Spleen (tissue), 11 donors: Measurements from ENCODE around the gene MCCC1. TPM values are rescaled to one million over a fixed set of nuclear protein-coding genes. Genes with fewer than 3 reads are reported as not detected.

ENCODE experiments used
- DNase-seq: peaks from one replicate; pipeline ENCODE4 v3.0.0-alpha.2; 2020
- H3K27ac ChIP-seq, 8 donors: fragments of 200-600 bp; sonication (generic) in 7 of 8; 1 replicate in 4 of 8; 2 replicates in 4 of 8; pipeline versions ENCODE4 v1.5.0 to v1.8.0; 2016 to 2021; ENCODE audit warnings: inconsistent platforms in 4 of 8, mild to moderate bottlenecking in 4 of 8, moderate library complexity in 1 of 8
- H3K27me3 ChIP-seq, 7 donors: fragments of 200-600 bp; sonication (generic) in 6 of 7; replicated peaks in 1 of 7; 1 replicate in 4 of 7; 2 replicates in 3 of 7; pipeline versions ENCODE4 v1.5.0 to v1.8.0; 2016 to 2021; ENCODE audit warnings: inconsistent platforms in 3 of 7, mild to moderate bottlenecking in 1 of 7
- H3K36me3 ChIP-seq, 6 donors: fragments of 200-600 bp; sonication (generic) in 5 of 6; 1 replicate in 4 of 6; 2 replicates in 2 of 6; pipeline versions ENCODE4 v1.5.0 to v1.8.0; 2016 to 2021; ENCODE audit warnings: inconsistent platforms in 2 of 6
- H3K4me1 ChIP-seq, 6 donors: fragments of 200-600 bp; sonication (generic) in 5 of 6; 1 replicate in 3 of 6; 2 replicates in 3 of 6; pipeline versions ENCODE4 v1.5.0 to v1.8.0; 2016 to 2021; ENCODE audit warnings: inconsistent platforms in 3 of 6
- H3K4me3 ChIP-seq, 8 donors: fragments of 200-600 bp; sonication (generic) in 7 of 8; 1 replicate in 4 of 8; 2 replicates in 4 of 8; pipeline versions ENCODE4 v1.5.0 to v1.8.0; 2016 to 2021; ENCODE audit warnings: inconsistent platforms in 4 of 8, mild to moderate bottlenecking in 4 of 8, moderate library complexity in 2 of 8
- H3K9me3 ChIP-seq, 8 donors: fragments of 200-600 bp; sonication (generic) in 7 of 8; 1 replicate in 4 of 8; 2 replicates in 4 of 8; pipeline versions ENCODE4 v1.5.0 to v1.8.0; 2016 to 2021; ENCODE audit warnings: inconsistent platforms in 4 of 8
- CTCF ChIP-seq, 11 experiments: fragments of 200-600 bp in 7 of 11; fragments of 450-650 bp in 4 of 11; sonication (generic) in 4 of 11; IDR thresholded peaks in 8 of 11; conservative IDR thresholded peaks in 3 of 11; 1 replicate in 7 of 11; 2 replicates in 4 of 11; pipeline versions ENCODE4 v1.4.0 to v1.8.0; 2016 to 2021; ENCODE audit warnings: antibody characterized with exemption in 11 of 11, inconsistent platforms in 4 of 11, mild to moderate bottlenecking in 1 of 11
- POLR2A ChIP-seq, 3 donors: fragments of 450-650 bp; IDR thresholded peaks; one replicate each; pipeline ENCODE4 v1.5.1; 2017; ENCODE audit warnings: antibody characterized with exemption in 3 of 3, mild to moderate bottlenecking in 1 of 3
- POLR2AphosphoS5 ChIP-seq, 3 donors: sonication (generic); formaldehyde crosslinking; IDR thresholded peaks; one replicate each; pipeline ENCODE4 v1.5.1; 2017; ENCODE audit warnings: antibody characterized with exemption in 3 of 3
- WGBS, 5 donors: extraction: QIAGEN DNeasy Blood & Tissue Kit in 3 of 5; methylation state at CpG; one replicate each; pipeline versions ENCODE4 v1.1.5 to v1.1.7; 2013 to 2018; 5-methylcytosine and 5-hydroxymethylcytosine counted together
- intact Hi-C: fragments of 100-400 bp; cut with DNase I; formaldehyde crosslinking; loops from one replicate; pipeline ENCODE4 v1.15.0; 2023; ENCODE audit warnings: low total_unique reads
- polyA plus RNA-seq, 3 donors: library from polyadenylated mRNA; stranded (reverse); fragments of 200-250 nt; gene quantifications; one replicate each; pipeline ENCODE4 v1.2.1, GENCODE V29; 2013
- total RNA-seq, 7 donors: library from RNA; depleted of rRNA in 3 of 7; stranded (reverse); fragments of >200 nt in 3 of 7; fragmentation: NEBNext Ultra II Directional in 4 of 7; extraction: Animal tissue kit (Norgen Biotek cat#: 25700) in 4 of 7; gene quantifications; one replicate each; pipeline versions ENCODE4 v1.1.0 to v1.2.1, GENCODE V29; 2016 to 2021
- donor health status: healthy with polysubstance abuse.
- donor health status: DM: no; HTN: no; CAD: no; lungs with moderate emphysema.
- donor health status: DM: no; HTN: no; CAD: no.
- donor health status: Bipolar disorder and iron deficiency.
- donor health status: healthy.
- donor health status: DM: no; HTN: no; CAD: no.
- donor health status: DM: yes; HTN: yes; CAD: no.

Gene MCCC1
- total and polyA plus RNA-seq, 10 donors = 18.6 to 96.1 (median 28.7) TPM

GRCh38 chr3:183098536-183099025, 715 bp downstream of the MCCC1 start:
- Histone ChIP-seq H3K9me3 (no peaks in the 10 kb centered on the region), H3K4me1 (peaks cover 9 to 37% (median 24%) of the 10 kb centered on the region in 6 donors), H3K27me3 (no peaks in the 10 kb centered on the region), H3K27ac (peak overlapping the region; percentile 73 to 93 (median 88)), H3K4me3 (peak overlapping the region; percentile 86 to 99 (median 96)), H3K36me3 (peaks cover 0 to 16% (median 4%) of the 10 kb centered on the region in 6 donors)
- no peak for DNase-seq
- WGBS, 5 donors = 6 to 12% (median 7%) methylated on average over 8 of the region's 8 CpGs
- TF ChIP-seq CTCF (IDR thresholded peaks at IDR 0.05 in 8 of 11, conservative IDR thresholded peaks at IDR 0.05 in 3 of 11) (no peak), POLR2A (IDR thresholded peaks at IDR 0.05) (no peak), POLR2AphosphoS5 (IDR thresholded peaks at IDR 0.05) (no peak)
- intact Hi-C loops = no loop called here

GRCh38 chr3:183094711-183095110, 4.6 kb downstream of the MCCC1 start:
- Histone ChIP-seq H3K4me1 (peaks cover 5 to 30% (median 18%) of the 10 kb centered on the region in 6 donors), H3K27ac (no peak overlapping the region), H3K4me3 (no peak overlapping the region), H3K27me3 (no peaks in the 10 kb centered on the region), H3K36me3 (peaks cover 4 to 55% (median 33%) of the 10 kb centered on the region in 6 donors), H3K9me3 (no peaks in the 10 kb centered on the region)
- no peak for TF ChIP-seq CTCF (IDR thresholded peaks at IDR 0.05 in 8 of 11, conservative IDR thresholded peaks at IDR 0.05 in 3 of 11)
- no peak for TF ChIP-seq POLR2A (IDR thresholded peaks at IDR 0.05)
- TF ChIP-seq POLR2AphosphoS5 (IDR thresholded peaks at IDR 0.05) = no peak
- intact Hi-C loops = no loop called here
- DNase-seq = no peak
- WGBS, 5 donors = 82 to 93% (median 89%) methylated on average over 4 of the region's 4 CpGs

GRCh38 chr3:183092256-183092655, 7.0 kb downstream of the MCCC1 start:
- TF ChIP-seq CTCF (IDR thresholded peaks at IDR 0.05 in 8 of 11, conservative IDR thresholded peaks at IDR 0.05 in 3 of 11) = no peak
- intact Hi-C loops = no loop called here
- H3K4me1 ChIP-seq = peaks cover 0 to 9% (median under 1%) of the 10 kb centered on the region in 6 donors
- peaks cover 4 to 80% (median 43%) of the 10 kb centered on the region in 6 donors for H3K36me3 ChIP-seq
- no peaks in the 10 kb centered on the region for H3K9me3 ChIP-seq
- H3K4me3 ChIP-seq = no peak overlapping the region
- H3K27me3 ChIP-seq = no peaks in the 10 kb centered on the region
- H3K27ac ChIP-seq = no peak overlapping the region
- no peak for DNase-seq
- WGBS, 5 donors = 94 to 96% (median 95%) methylated on average over 8 of the region's 8 CpGs

DNA sequence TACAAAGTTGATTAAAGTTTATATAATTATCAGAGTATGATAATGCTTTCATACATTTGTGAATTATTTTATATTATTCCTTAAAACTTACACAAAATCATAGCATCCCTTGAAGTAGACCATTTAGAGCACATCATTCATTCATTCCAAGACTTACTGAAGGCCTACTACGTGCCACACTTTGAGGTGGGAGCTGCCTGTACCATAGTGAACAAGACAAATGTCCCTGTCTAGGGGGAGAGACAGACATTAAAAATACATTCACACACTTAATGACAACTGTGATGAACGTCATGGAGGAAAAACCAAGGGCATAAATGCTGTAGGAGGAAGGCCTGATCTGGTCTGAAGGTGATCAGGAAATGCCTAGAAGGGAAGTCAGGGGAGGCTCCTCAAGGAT, 12.1 kb downstream of the MCCC1 start:
- no peaks in the 10 kb centered on the region for H3K4me1 ChIP-seq
- DNase-seq = no peak
- intact Hi-C loops = no loop called here
- no peak for TF ChIP-seq CTCF (IDR thresholded peaks at IDR 0.05 in 8 of 11, conservative IDR thresholded peaks at IDR 0.05 in 3 of 11)
- no peak for TF ChIP-seq POLR2AphosphoS5 (IDR thresholded peaks at IDR 0.05)
- TF ChIP-seq POLR2A (IDR thresholded peaks at IDR 0.05) = no peak
- no peak overlapping the region for H3K27ac ChIP-seq
- 76 to 82% (median 78%) methylated on average over 2 of the region's 2 CpGs for WGBS, 5 donors
- no peak overlapping the region for H3K4me3 ChIP-seq
- no peaks in the 10 kb centered on the region for H3K27me3 ChIP-seq
- H3K9me3 ChIP-seq = no peaks in the 10 kb centered on the region
- peaks cover 4 to 100% (median 75%) of the 10 kb centered on the region in 6 donors for H3K36me3 ChIP-seq
